Measurements from ENCODE around the gene TULP4. TPM values are rescaled to one million over a fixed set of nuclear protein-coding genes. Genes with fewer than 3 reads are reported as not detected.

The TULP4 gene
- total and polyA plus RNA-seq, 2 donors (not counting 1 experiment from before 2014, with no cell fraction given) = 16.8 to 88.2 TPM

- Histone ChIP-seq H2AFZ (ENCODE audit: low read length) (no peak overlapping the region), H3K4me1 (ENCODE audit: control insufficient read depth, extremely low read depth, insufficient read depth, low read length) (peaks cover 7% of the 10 kb centered on the region), H3K36me3 (ENCODE audit: control insufficient read depth, insufficient read depth, low read length) (no peaks in the 10 kb centered on the region), H3K27ac (ENCODE audit: insufficient read depth, low read length) (no peak overlapping the region), H3K9me3 (ENCODE audit: control insufficient read depth, insufficient read depth, low read depth, low read length) (no peaks in the 10 kb centered on the region), H3K27me3 (ENCODE audit: control insufficient read depth, insufficient read depth, low read length) (no peaks in the 10 kb centered on the region), H4K20me1 (ENCODE audit: control insufficient read depth, extremely low read depth, insufficient read depth, low read length) (no peaks in the 10 kb centered on the region), H3K4me3 (replicated peaks in 1 of 4; ENCODE audit: control extremely low read depth in 1 of 4, insufficient read depth in 1 of 4, low read depth in 3 of 4, low read length in 4 of 4) (no peak overlapping the region), H3K4me2 (ENCODE audit: extremely low read depth, insufficient read depth, low read length) (no peak overlapping the region), H3K9ac (ENCODE audit: insufficient read depth, low read length) (no peak overlapping the region), H3K79me2 (ENCODE audit: control insufficient read depth, insufficient read depth, low read length) (peaks cover 2% of the 10 kb centered on the region)
- DNase-seq (ENCODE audit: low read depth in 2 of 2) = peak; percentile 27 to 41
- TF ChIP-seq EZH2 (IDR thresholded peaks at IDR 0.05; ENCODE audit: low read length, missing control alignments) = no peak
- no peak for TF ChIP-seq CTCF (conservative IDR thresholded peaks at IDR 0.05 in 1 of 2, IDR thresholded peaks at IDR 0.05 in 1 of 2; ENCODE audit: low read depth in 1 of 2, low read length in 2 of 2)
Measured at GRCh38 chr6:158279615-158280014, 32.6 kb upstream of the TULP4 start.

DNA sequence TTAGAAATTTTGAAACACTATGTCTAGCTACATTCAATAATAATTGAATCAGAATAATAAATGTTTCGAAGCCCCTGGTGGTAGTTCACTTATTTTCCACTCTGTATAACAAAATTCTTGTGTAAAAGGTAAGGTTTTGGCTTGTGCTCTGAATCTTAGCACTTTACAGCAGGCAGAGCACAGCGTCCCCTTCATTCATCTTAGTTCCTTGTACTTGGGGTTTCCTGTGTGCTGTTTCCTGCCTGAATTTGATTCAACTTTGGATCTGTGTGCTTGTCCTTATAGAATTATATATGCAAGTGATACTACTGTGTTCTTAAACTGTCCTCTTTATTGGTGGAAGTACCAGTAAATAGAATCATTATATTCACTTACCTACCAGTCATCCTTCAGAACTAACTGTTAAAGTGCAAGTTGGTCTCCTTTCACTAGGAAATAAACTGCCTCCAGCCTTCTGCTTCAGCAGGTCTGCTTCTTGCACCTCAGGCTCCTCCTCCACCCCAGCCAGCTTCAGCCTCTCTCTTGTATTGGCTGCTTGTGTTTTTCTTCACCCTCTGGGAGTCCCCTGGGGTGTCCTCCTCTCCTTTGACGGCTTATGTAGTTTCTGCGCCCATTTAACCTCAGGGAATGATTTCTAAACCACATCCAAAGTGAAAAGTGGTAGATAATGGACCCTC is 28.8 kb upstream of the TULP4 start:
- no peaks in the 10 kb centered on the region for H3K36me3 ChIP-seq (ENCODE audit: control insufficient read depth, insufficient read depth, low read length)
- H3K79me2 ChIP-seq (ENCODE audit: control insufficient read depth, insufficient read depth, low read length) = no peaks in the 10 kb centered on the region
- TF ChIP-seq CTCF (conservative IDR thresholded peaks at IDR 0.05 in 1 of 2, IDR thresholded peaks at IDR 0.05 in 1 of 2; ENCODE audit: low read depth in 1 of 2, low read length in 2 of 2) = no peak
- TF ChIP-seq EZH2 (IDR thresholded peaks at IDR 0.05; ENCODE audit: low read length, missing control alignments) = no peak
- H3K4me2 ChIP-seq (ENCODE audit: extremely low read depth, insufficient read depth, low read length) = peak overlapping the region; percentile 76
- H3K27ac ChIP-seq (ENCODE audit: insufficient read depth, low read length) = peak overlapping the region; percentile 57
- DNase-seq (ENCODE audit: low read depth in 2 of 2) = peak; percentile 67
- H3K9ac ChIP-seq (ENCODE audit: insufficient read depth, low read length) = no peak overlapping the region
- H4K20me1 ChIP-seq (ENCODE audit: control insufficient read depth, extremely low read depth, insufficient read depth, low read length) = no peaks in the 10 kb centered on the region
- no peaks in the 10 kb centered on the region for H3K27me3 ChIP-seq (ENCODE audit: control insufficient read depth, insufficient read depth, low read length)
- no peaks in the 10 kb centered on the region for H3K9me3 ChIP-seq (ENCODE audit: control insufficient read depth, insufficient read depth, low read depth, low read length)
- no peak overlapping the region for H2AFZ ChIP-seq (ENCODE audit: low read length)
- peak overlapping the region in 2 of 4 experiments; percentile 17 to 36 for H3K4me3 ChIP-seq (replicated peaks in 1 of 4; ENCODE audit: control extremely low read depth in 1 of 4, insufficient read depth in 1 of 4, low read depth in 3 of 4, low read length in 4 of 4)
- peaks cover 15% of the 10 kb centered on the region for H3K4me1 ChIP-seq (ENCODE audit: control insufficient read depth, extremely low read depth, insufficient read depth, low read length)

DNA sequence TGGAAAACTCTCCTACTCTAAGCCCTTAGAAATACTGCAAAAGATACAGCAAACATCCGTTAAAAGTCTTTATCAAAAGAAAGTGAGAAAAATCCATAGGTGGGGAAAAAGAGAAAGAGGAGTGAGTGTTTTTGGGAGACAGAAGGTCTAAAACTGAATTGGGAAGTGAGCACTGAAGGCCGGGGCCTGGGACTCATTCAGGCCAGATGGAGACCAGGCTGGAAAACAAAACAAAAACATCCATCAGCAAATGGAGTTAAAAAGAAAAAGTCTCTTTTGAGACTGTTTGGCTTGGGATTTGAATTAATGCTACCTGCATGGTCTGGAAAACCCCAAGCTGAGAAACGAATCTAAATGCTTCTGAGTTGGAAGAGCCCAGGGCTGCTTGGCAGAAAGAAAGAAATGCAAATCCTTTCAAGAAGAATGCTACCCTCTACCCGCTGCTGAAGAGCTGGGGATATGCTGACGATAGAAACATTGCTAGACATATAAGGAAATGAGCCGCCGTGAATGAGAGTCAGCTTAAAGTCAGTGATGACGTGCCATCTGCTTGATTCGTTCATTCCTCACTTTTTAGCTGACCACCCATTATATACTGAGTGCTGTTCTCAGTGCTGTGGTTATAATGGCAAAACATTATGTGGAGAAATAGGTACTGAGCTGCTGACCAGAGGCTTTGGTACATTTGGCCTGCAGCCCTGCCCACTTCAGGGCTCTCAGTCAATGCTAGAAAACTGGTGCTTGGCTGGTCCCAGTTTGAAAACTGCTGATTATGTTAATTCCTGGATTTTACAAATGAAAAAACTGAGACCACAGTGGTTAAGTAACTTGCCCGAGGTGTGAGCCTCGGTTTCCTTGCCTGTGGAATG is 28.0 kb upstream of the TULP4 start:
- Histone ChIP-seq H3K4me3 (replicated peaks in 1 of 4; ENCODE audit: control extremely low read depth in 1 of 4, insufficient read depth in 1 of 4, low read depth in 3 of 4, low read length in 4 of 4) (peak overlapping the region in 3 of 4 experiments; percentile 5 to 36 (median 17)), H3K4me1 (ENCODE audit: control insufficient read depth, extremely low read depth, insufficient read depth, low read length) (peaks cover 15% of the 10 kb centered on the region), H3K27me3 (ENCODE audit: control insufficient read depth, insufficient read depth, low read length) (no peaks in the 10 kb centered on the region), H4K20me1 (ENCODE audit: control insufficient read depth, extremely low read depth, insufficient read depth, low read length) (no peaks in the 10 kb centered on the region), H3K4me2 (ENCODE audit: extremely low read depth, insufficient read depth, low read length) (peak overlapping the region; percentile 76), H3K27ac (ENCODE audit: insufficient read depth, low read length) (peak overlapping the region; percentile 57), H3K9me3 (ENCODE audit: control insufficient read depth, insufficient read depth, low read depth, low read length) (no peaks in the 10 kb centered on the region), H3K79me2 (ENCODE audit: control insufficient read depth, insufficient read depth, low read length) (no peaks in the 10 kb centered on the region), H2AFZ (ENCODE audit: low read length) (peak overlapping the region; percentile 36), H3K36me3 (ENCODE audit: control insufficient read depth, insufficient read depth, low read length) (no peaks in the 10 kb centered on the region), H3K9ac (ENCODE audit: insufficient read depth, low read length) (no peak overlapping the region)
- TF ChIP-seq EZH2 (IDR thresholded peaks at IDR 0.05; ENCODE audit: low read length, missing control alignments) (no peak), CTCF (conservative IDR thresholded peaks at IDR 0.05 in 1 of 2, IDR thresholded peaks at IDR 0.05 in 1 of 2; ENCODE audit: low read depth in 1 of 2, low read length in 2 of 2) (no peak)
- DNase-seq (ENCODE audit: low read depth in 2 of 2) = peak; percentile 96 to 97

All from fibroblast of lung (primary cell).